ENCODE results near the gene ATXN1L.
"Not testable (repeated sequence)": the region's sequence is repeated elsewhere in the genome, so short reads cannot be mapped to it uniquely, and the experiment has no call there.

ATXN1L gene

DNA sequence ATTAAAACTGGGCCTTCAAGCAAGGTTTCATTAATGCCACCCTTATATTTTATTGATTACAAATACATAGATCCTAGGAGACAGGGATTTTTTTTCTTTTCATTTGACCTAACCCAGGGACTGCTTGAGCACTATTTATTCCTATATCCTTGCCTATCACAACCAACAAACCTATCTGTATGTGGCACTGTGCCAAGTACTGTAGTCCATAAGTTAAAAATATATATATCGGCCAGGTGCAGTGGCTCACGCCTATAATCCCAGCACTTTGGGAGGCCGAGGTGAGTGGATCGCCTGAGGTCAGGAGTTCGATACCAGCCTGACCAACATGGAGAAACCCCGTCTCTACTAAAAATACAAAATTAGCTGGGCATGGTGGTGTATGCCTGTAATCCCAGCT lies 21.4 kb downstream of the ATXN1L start:
- not testable (repeated sequence) for ATAC-seq

DNA sequence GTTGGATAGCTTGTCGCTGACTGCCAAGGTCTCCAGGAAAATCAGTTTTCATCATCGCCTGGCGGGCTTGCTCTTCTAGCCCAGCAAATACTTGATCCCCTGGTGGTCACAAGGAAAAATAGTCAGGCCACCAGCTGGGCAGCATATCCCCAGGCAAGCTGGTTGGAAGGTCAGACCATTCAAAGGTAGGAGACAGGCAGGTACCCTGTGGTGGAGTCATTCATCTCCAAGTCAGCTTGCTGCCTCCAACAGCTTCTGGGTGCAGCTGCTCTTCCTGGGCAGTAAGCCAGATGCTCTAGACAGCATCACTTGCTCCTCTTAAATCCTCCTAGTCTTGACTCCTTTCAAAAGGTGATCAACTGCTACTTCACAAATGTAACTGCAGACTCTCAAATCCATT lies 22.2 kb downstream of the ATXN1L start:
- ATAC-seq = no peak
- TF ChIP-seq ISL1 (CRISPR knock-in tag; IDR thresholded peaks at IDR 0.05) (no peak), GLIS3 (CRISPR knock-in tag; IDR thresholded peaks at IDR 0.05) (no peak), PPARA (CRISPR knock-in tag; IDR thresholded peaks at IDR 0.05; ENCODE audit: borderline replicate concordance) (no peak), TCF4 (CRISPR knock-in tag; IDR thresholded peaks at IDR 0.05; ENCODE audit: borderline replicate concordance) (no peak), RARB (CRISPR knock-in tag; IDR thresholded peaks at IDR 0.05) (no peak), CSDC2 (CRISPR knock-in tag; IDR thresholded peaks at IDR 0.05) (no peak), ZFP3 (CRISPR knock-in tag; IDR thresholded peaks at IDR 0.05) (no peak), ZNF70 (CRISPR knock-in tag; IDR thresholded peaks at IDR 0.05) (no peak), ZNF565 (CRISPR knock-in tag; conservative IDR thresholded peaks at IDR 0.05; ENCODE audit: low read depth) (no peak), OSR1 (CRISPR knock-in tag; IDR thresholded peaks at IDR 0.05) (no peak), BACH2 (CRISPR knock-in tag; IDR thresholded peaks at IDR 0.05; ENCODE audit: borderline replicate concordance) (no peak), ZC3H10 (CRISPR knock-in tag; IDR thresholded peaks at IDR 0.05) (no peak), ESRRG (CRISPR knock-in tag; IDR thresholded peaks at IDR 0.05) (no peak), TOX (CRISPR knock-in tag; IDR thresholded peaks at IDR 0.05; ENCODE audit: borderline replicate concordance) (no peak)
- TF ChIP-seq, protein P1, sequence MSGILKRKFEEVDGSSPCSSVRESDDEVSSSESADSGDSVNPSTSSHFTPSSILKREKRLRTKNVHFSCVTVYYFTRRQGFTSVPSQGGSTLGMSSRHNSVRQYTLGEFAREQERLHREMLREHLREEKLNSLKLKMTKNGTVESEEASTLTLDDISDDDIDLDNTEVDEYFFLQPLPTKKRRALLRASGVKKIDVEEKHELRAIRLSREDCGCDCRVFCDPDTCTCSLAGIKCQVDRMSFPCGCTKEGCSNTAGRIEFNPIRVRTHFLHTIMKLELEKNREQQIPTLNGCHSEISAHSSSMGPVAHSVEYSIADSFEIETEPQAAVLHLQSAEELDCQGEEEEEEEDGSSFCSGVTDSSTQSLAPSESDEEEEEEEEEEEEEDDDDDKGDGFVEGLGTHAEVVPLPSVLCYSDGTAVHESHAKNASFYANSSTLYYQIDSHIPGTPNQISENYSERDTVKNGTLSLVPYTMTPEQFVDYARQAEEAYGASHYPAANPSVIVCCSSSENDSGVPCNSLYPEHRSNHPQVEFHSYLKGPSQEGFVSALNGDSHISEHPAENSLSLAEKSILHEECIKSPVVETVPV (CRISPR knock-in tag; IDR thresholded peaks at IDR 0.05) = no peak
- TF ChIP-seq, protein P2, sequence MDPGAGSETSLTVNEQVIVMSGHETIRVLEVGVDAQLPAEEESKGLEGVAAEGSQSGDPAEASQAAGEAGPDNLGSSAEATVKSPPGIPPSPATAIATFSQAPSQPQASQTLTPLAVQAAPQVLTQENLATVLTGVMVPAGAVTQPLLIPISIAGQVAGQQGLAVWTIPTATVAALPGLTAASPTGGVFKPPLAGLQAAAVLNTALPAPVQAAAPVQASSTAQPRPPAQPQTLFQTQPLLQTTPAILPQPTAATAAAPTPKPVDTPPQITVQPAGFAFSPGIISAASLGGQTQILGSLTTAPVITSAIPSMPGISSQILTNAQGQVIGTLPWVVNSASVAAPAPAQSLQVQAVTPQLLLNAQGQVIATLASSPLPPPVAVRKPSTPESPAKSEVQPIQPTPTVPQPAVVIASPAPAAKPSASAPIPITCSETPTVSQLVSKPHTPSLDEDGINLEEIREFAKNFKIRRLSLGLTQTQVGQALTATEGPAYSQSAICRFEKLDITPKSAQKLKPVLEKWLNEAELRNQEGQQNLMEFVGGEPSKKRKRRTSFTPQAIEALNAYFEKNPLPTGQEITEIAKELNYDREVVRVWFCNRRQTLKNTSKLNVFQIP (CRISPR knock-in tag; IDR thresholded peaks at IDR 0.05; ENCODE audit: borderline replicate concordance, low read depth) = no peak
- TF ChIP-seq, protein P3, sequence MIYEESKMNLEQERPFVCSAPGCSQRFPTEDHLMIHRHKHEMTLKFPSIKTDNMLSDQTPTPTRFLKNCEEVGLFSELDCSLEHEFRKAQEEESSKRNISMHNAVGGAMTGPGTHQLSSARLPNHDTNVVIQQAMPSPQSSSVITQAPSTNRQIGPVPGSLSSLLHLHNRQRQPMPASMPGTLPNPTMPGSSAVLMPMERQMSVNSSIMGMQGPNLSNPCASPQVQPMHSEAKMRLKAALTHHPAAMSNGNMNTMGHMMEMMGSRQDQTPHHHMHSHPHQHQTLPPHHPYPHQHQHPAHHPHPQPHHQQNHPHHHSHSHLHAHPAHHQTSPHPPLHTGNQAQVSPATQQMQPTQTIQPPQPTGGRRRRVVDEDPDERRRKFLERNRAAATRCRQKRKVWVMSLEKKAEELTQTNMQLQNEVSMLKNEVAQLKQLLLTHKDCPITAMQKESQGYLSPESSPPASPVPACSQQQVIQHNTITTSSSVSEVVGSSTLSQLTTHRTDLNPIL (CRISPR knock-in tag; IDR thresholded peaks at IDR 0.05; ENCODE audit: low read depth) = no peak
- TF ChIP-seq, protein P4, sequence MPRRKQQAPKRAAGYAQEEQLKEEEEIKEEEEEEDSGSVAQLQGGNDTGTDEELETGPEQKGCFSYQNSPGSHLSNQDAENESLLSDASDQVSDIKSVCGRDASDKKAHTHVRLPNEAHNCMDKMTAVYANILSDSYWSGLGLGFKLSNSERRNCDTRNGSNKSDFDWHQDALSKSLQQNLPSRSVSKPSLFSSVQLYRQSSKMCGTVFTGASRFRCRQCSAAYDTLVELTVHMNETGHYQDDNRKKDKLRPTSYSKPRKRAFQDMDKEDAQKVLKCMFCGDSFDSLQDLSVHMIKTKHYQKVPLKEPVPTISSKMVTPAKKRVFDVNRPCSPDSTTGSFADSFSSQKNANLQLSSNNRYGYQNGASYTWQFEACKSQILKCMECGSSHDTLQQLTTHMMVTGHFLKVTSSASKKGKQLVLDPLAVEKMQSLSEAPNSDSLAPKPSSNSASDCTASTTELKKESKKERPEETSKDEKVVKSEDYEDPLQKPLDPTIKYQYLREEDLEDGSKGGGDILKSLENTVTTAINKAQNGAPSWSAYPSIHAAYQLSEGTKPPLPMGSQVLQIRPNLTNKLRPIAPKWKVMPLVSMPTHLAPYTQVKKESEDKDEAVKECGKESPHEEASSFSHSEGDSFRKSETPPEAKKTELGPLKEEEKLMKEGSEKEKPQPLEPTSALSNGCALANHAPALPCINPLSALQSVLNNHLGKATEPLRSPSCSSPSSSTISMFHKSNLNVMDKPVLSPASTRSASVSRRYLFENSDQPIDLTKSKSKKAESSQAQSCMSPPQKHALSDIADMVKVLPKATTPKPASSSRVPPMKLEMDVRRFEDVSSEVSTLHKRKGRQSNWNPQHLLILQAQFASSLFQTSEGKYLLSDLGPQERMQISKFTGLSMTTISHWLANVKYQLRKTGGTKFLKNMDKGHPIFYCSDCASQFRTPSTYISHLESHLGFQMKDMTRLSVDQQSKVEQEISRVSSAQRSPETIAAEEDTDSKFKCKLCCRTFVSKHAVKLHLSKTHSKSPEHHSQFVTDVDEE (CRISPR knock-in tag; IDR thresholded peaks at IDR 0.05) = no peak
- TF ChIP-seq, protein P5, sequence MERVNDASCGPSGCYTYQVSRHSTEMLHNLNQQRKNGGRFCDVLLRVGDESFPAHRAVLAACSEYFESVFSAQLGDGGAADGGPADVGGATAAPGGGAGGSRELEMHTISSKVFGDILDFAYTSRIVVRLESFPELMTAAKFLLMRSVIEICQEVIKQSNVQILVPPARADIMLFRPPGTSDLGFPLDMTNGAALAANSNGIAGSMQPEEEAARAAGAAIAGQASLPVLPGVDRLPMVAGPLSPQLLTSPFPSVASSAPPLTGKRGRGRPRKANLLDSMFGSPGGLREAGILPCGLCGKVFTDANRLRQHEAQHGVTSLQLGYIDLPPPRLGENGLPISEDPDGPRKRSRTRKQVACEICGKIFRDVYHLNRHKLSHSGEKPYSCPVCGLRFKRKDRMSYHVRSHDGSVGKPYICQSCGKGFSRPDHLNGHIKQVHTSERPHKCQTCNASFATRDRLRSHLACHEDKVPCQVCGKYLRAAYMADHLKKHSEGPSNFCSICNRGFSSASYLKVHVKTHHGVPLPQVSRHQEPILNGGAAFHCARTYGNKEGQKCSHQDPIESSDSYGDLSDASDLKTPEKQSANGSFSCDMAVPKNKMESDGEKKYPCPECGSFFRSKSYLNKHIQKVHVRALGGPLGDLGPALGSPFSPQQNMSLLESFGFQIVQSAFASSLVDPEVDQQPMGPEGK (CRISPR knock-in tag; IDR thresholded peaks at IDR 0.05; ENCODE audit: borderline replicate concordance) = no peak

DNA sequence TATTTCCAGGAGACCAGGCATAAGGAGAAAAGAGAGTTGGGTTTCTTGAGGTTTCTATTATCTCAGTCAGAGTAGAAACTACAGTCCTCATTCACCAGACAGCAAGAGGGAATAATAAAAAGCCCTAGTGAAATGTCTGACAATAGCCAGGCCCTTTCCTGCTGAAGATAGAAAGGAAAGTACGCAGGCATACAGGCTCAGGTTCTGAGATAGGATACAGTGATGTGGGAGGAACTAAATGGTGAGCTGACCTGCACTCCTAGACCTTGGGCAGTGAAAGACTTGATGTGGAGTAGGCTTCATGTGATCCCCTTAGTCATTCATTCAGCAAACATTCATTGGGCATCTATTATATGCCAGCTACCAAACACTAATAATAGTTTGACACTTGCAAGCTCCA lies 23.3 kb downstream of the ATXN1L start:
- TF ChIP-seq ZC3H10 (CRISPR knock-in tag; IDR thresholded peaks at IDR 0.05) = no peak
- TF ChIP-seq, protein P5 (CRISPR knock-in tag; IDR thresholded peaks at IDR 0.05; ENCODE audit: borderline replicate concordance) = no peak
- no peak for TF ChIP-seq ZFP30 (CRISPR knock-in tag; IDR thresholded peaks at IDR 0.05)
- TF ChIP-seq ESRRG (CRISPR knock-in tag; IDR thresholded peaks at IDR 0.05) = no peak
- TF ChIP-seq, protein P1 (CRISPR knock-in tag; IDR thresholded peaks at IDR 0.05) = no peak
- no peak for TF ChIP-seq ZNF8 (CRISPR knock-in tag; IDR thresholded peaks at IDR 0.05)
- TF ChIP-seq ZNF70 (CRISPR knock-in tag; IDR thresholded peaks at IDR 0.05) = no peak
- TF ChIP-seq, protein P3 (CRISPR knock-in tag; IDR thresholded peaks at IDR 0.05; ENCODE audit: low read depth) = no peak
- TF ChIP-seq ISL1 (CRISPR knock-in tag; IDR thresholded peaks at IDR 0.05) = no peak
- no peak for TF ChIP-seq OSR1 (CRISPR knock-in tag; IDR thresholded peaks at IDR 0.05)
- TF ChIP-seq RARB (CRISPR knock-in tag; IDR thresholded peaks at IDR 0.05) = no peak
- no peak for TF ChIP-seq ZFP3 (CRISPR knock-in tag; IDR thresholded peaks at IDR 0.05)
- TF ChIP-seq CSDC2 (CRISPR knock-in tag; IDR thresholded peaks at IDR 0.05) = no peak
- TF ChIP-seq TOX (CRISPR knock-in tag; IDR thresholded peaks at IDR 0.05; ENCODE audit: borderline replicate concordance) = no peak
- no peak for ATAC-seq
